ENCODE results near the gene PHYH.
"Not testable (repeated sequence)": the region's sequence is repeated elsewhere in the genome, so short reads cannot be mapped to it uniquely, and the experiment has no call there.

Gene PHYH

GRCh38 chr10:13337128-13337826 lies 37.4 kb upstream of the PHYH start:
- Histone ChIP-seq H3K4me3 (ENCODE audit: extremely low read depth, insufficient read depth, low read length, poor library complexity, severe bottlenecking) (no peak overlapping the region), H3K36me3 (ENCODE audit: control insufficient read depth, insufficient read depth, low read length) (peaks cover 76% of the 10 kb centered on the region), H3K27ac (ENCODE audit: low read depth, low read length, severe bottlenecking) (no peak overlapping the region), H3K9me3 (ENCODE audit: control insufficient read depth, low read length) (no peaks in the 10 kb centered on the region), H3K4me1 (ENCODE audit: control insufficient read depth, insufficient read depth, low read length, poor library complexity, severe bottlenecking) (no peaks in the 10 kb centered on the region)
- WGBS, 2 experiments (ENCODE audit: insufficient coverage in 2 of 2): 93 to 98% methylated on average over 3 to 4 of the region's 4 CpGs

GRCh38 chr10:13335881-13336280 lies 36.0 kb upstream of the PHYH start:
- H3K27ac ChIP-seq (ENCODE audit: low read depth, low read length, severe bottlenecking): no peak overlapping the region
- no peak overlapping the region for H3K4me3 ChIP-seq (ENCODE audit: extremely low read depth, insufficient read depth, low read length, poor library complexity, severe bottlenecking)
- H3K9me3 ChIP-seq (ENCODE audit: control insufficient read depth, low read length): no peaks in the 10 kb centered on the region
- peaks cover 88% of the 10 kb centered on the region for H3K36me3 ChIP-seq (ENCODE audit: control insufficient read depth, insufficient read depth, low read length)
- 92 to 93% methylated on average over 9 of the region's 9 CpGs for WGBS, 2 experiments (ENCODE audit: insufficient coverage in 2 of 2)
- H3K4me1 ChIP-seq (ENCODE audit: control insufficient read depth, insufficient read depth, low read length, poor library complexity, severe bottlenecking): no peaks in the 10 kb centered on the region

GRCh38 chr10:13334556-13334955 lies 34.7 kb upstream of the PHYH start:
- no peak overlapping the region for H3K4me3 ChIP-seq (ENCODE audit: extremely low read depth, insufficient read depth, low read length, poor library complexity, severe bottlenecking)
- H3K9me3 ChIP-seq (ENCODE audit: control insufficient read depth, low read length): no peaks in the 10 kb centered on the region
- H3K27ac ChIP-seq (ENCODE audit: low read depth, low read length, severe bottlenecking): no peak overlapping the region
- H3K36me3 ChIP-seq (ENCODE audit: control insufficient read depth, insufficient read depth, low read length): peaks cover 92% of the 10 kb centered on the region
- WGBS, 2 experiments (ENCODE audit: insufficient coverage in 2 of 2): 100% methylated on average over 2 of the region's 2 CpGs; no CpG with 5 or more reads in 1 of the 2 experiments
- no peaks in the 10 kb centered on the region for H3K4me1 ChIP-seq (ENCODE audit: control insufficient read depth, insufficient read depth, low read length, poor library complexity, severe bottlenecking)

GRCh38 chr10:13331646-13332045 lies 31.8 kb upstream of the PHYH start:
- H3K9me3 ChIP-seq (ENCODE audit: control insufficient read depth, low read length): no peaks in the 10 kb centered on the region
- H3K4me3 ChIP-seq (ENCODE audit: extremely low read depth, insufficient read depth, low read length, poor library complexity, severe bottlenecking): no peak overlapping the region
- no peaks in the 10 kb centered on the region for H3K4me1 ChIP-seq (ENCODE audit: control insufficient read depth, insufficient read depth, low read length, poor library complexity, severe bottlenecking)
- WGBS, 2 experiments (ENCODE audit: insufficient coverage in 2 of 2): 90 to 97% methylated on average over 4 to 5 of the region's 5 CpGs
- H3K36me3 ChIP-seq (ENCODE audit: control insufficient read depth, insufficient read depth, low read length): peaks cover 94% of the 10 kb centered on the region
- H3K27ac ChIP-seq (ENCODE audit: low read depth, low read length, severe bottlenecking): no peak overlapping the region

- not testable (repeated sequence) for H3K4me3 ChIP-seq (ENCODE audit: extremely low read depth, insufficient read depth, low read length, poor library complexity, severe bottlenecking)
- WGBS, 2 experiments (ENCODE audit: insufficient coverage in 2 of 2): 100% methylated on average over 2 of the region's 8 CpGs; no CpG with 5 or more reads in 1 of the 2 experiments
These were observed 31.1 kb upstream of the PHYH start for GRCh38 chr10:13330980-13331379.

GRCh38 chr10:13329565-13329964 lies 29.7 kb upstream of the PHYH start:
- WGBS, 2 experiments (ENCODE audit: insufficient coverage in 2 of 2): 81 to 96% methylated on average over 3 of the region's 3 CpGs
- Histone ChIP-seq H3K9me3 (ENCODE audit: control insufficient read depth, low read length) (no peaks in the 10 kb centered on the region), H3K4me1 (ENCODE audit: control insufficient read depth, insufficient read depth, low read length, poor library complexity, severe bottlenecking) (no peaks in the 10 kb centered on the region), H3K36me3 (ENCODE audit: control insufficient read depth, insufficient read depth, low read length) (peaks cover 94% of the 10 kb centered on the region), H3K4me3 (ENCODE audit: extremely low read depth, insufficient read depth, low read length, poor library complexity, severe bottlenecking) (no peak overlapping the region), H3K27ac (ENCODE audit: low read depth, low read length, severe bottlenecking) (no peak overlapping the region)

More at GRCh38 chr10:13330980-13331379, 31.1 kb upstream of the PHYH start:
- not testable (repeated sequence) for H3K9me3 ChIP-seq (ENCODE audit: control insufficient read depth, low read length); H3K27ac ChIP-seq (ENCODE audit: low read depth, low read length, severe bottlenecking); H3K4me1 ChIP-seq (ENCODE audit: control insufficient read depth, insufficient read depth, low read length, poor library complexity, severe bottlenecking)
- H3K36me3 ChIP-seq (ENCODE audit: control insufficient read depth, insufficient read depth, low read length): peaks cover 94% of the 10 kb centered on the region

GRCh38 chr10:13328613-13329012 lies 28.7 kb upstream of the PHYH start:
- Histone ChIP-seq H3K4me1 (ENCODE audit: control insufficient read depth, insufficient read depth, low read length, poor library complexity, severe bottlenecking) (no peaks in the 10 kb centered on the region), H3K9me3 (ENCODE audit: control insufficient read depth, low read length) (no peaks in the 10 kb centered on the region), H3K4me3 (ENCODE audit: extremely low read depth, insufficient read depth, low read length, poor library complexity, severe bottlenecking) (no peak overlapping the region), H3K27ac (ENCODE audit: low read depth, low read length, severe bottlenecking) (no peak overlapping the region), H3K36me3 (ENCODE audit: control insufficient read depth, insufficient read depth, low read length) (peaks cover 94% of the 10 kb centered on the region)
- WGBS, 2 experiments (ENCODE audit: insufficient coverage in 2 of 2): 90% methylated on average over 9 of the region's 10 CpGs; no CpG with 5 or more reads in 1 of the 2 experiments

- H3K4me1 ChIP-seq (ENCODE audit: control insufficient read depth, insufficient read depth, low read length, poor library complexity, severe bottlenecking): no peaks in the 10 kb centered on the region
- H3K4me3 ChIP-seq (ENCODE audit: extremely low read depth, insufficient read depth, low read length, poor library complexity, severe bottlenecking): no peak overlapping the region
- H3K36me3 ChIP-seq (ENCODE audit: control insufficient read depth, insufficient read depth, low read length): peaks cover 94% of the 10 kb centered on the region
- no peaks in the 10 kb centered on the region for H3K9me3 ChIP-seq (ENCODE audit: control insufficient read depth, low read length)
- H3K27ac ChIP-seq (ENCODE audit: low read depth, low read length, severe bottlenecking): no peak overlapping the region
- WGBS, 2 experiments (ENCODE audit: insufficient coverage in 2 of 2): 91 to 96% methylated on average over 3 to 4 of the region's 5 CpGs
These were observed 28.3 kb upstream of the PHYH start for GRCh38 chr10:13328126-13328525.

- Histone ChIP-seq H3K4me1 (ENCODE audit: control insufficient read depth, insufficient read depth, low read length, poor library complexity, severe bottlenecking) (no peaks in the 10 kb centered on the region), H3K36me3 (ENCODE audit: control insufficient read depth, insufficient read depth, low read length) (peaks cover 94% of the 10 kb centered on the region), H3K4me3 (ENCODE audit: extremely low read depth, insufficient read depth, low read length, poor library complexity, severe bottlenecking) (no peak overlapping the region), H3K9me3 (ENCODE audit: control insufficient read depth, low read length) (no peaks in the 10 kb centered on the region), H3K27ac (ENCODE audit: low read depth, low read length, severe bottlenecking) (no peak overlapping the region)
- WGBS, 2 experiments (ENCODE audit: insufficient coverage in 2 of 2): 87 to 93% methylated on average over 2 of the region's 3 CpGs
These were observed 27.7 kb upstream of the PHYH start for GRCh38 chr10:13327534-13327933.

- no peaks in the 10 kb centered on the region for H3K9me3 ChIP-seq (ENCODE audit: control insufficient read depth, low read length)
- peaks cover 84% of the 10 kb centered on the region for H3K36me3 ChIP-seq (ENCODE audit: control insufficient read depth, insufficient read depth, low read length)
- H3K4me3 ChIP-seq (ENCODE audit: extremely low read depth, insufficient read depth, low read length, poor library complexity, severe bottlenecking): no peak overlapping the region
- H3K27ac ChIP-seq (ENCODE audit: low read depth, low read length, severe bottlenecking): no peak overlapping the region
- WGBS, 2 experiments (ENCODE audit: insufficient coverage in 2 of 2): 96 to 97% methylated on average over 17 to 21 of the region's 24 CpGs
- no peaks in the 10 kb centered on the region for H3K4me1 ChIP-seq (ENCODE audit: control insufficient read depth, insufficient read depth, low read length, poor library complexity, severe bottlenecking)
These were observed 22.8 kb upstream of the PHYH start for GRCh38 chr10:13322615-13323148.

GRCh38 chr10:13321576-13321975 lies 21.7 kb upstream of the PHYH start:
- H3K9me3 ChIP-seq (ENCODE audit: control insufficient read depth, low read length): no peaks in the 10 kb centered on the region
- H3K36me3 ChIP-seq (ENCODE audit: control insufficient read depth, insufficient read depth, low read length): peaks cover 78% of the 10 kb centered on the region
- WGBS, 2 experiments (ENCODE audit: insufficient coverage in 2 of 2): 90 to 93% methylated on average over 12 to 13 of the region's 13 CpGs
- H3K4me1 ChIP-seq (ENCODE audit: control insufficient read depth, insufficient read depth, low read length, poor library complexity, severe bottlenecking): no peaks in the 10 kb centered on the region
- H3K4me3 ChIP-seq (ENCODE audit: extremely low read depth, insufficient read depth, low read length, poor library complexity, severe bottlenecking): no peak overlapping the region
- no peak overlapping the region for H3K27ac ChIP-seq (ENCODE audit: low read depth, low read length, severe bottlenecking)
